ENCODE measurements around the gene AFMID. TPM values are rescaled to one million over a fixed set of nuclear protein-coding genes. Genes with fewer than 3 reads are reported as not detected.

The AFMID gene
- total and polyA plus RNA-seq, 2 of the 8 experiments (the other 6 are each of a cell fraction or from before 2014, with no cell fraction given) = 49.0 to 53.0 TPM

GRCh38 chr17:78144147-78144719, 42.9 kb upstream of the AFMID start:
- H4K5ac ChIP-seq (ENCODE audit: insufficient read length, low read depth, low read length) = no peak overlapping the region
- H3K56ac ChIP-seq (replicated peaks; ENCODE audit: insufficient read length, low read depth, low read length) = no peak overlapping the region
- no peaks in the 10 kb centered on the region for H3K79me2 ChIP-seq (ENCODE audit: control insufficient read depth in 1 of 2, insufficient read depth in 2 of 2, low read length in 2 of 2)
- no peaks in the 10 kb centered on the region for H3K36me3 ChIP-seq (ENCODE audit: control insufficient read depth in 2 of 4, insufficient read depth in 4 of 4, low read length in 3 of 4)
- no peaks in the 10 kb centered on the region for H3K9me3 ChIP-seq (ENCODE audit: insufficient read depth in 2 of 2, low read depth in 1 of 2, low read length in 1 of 2)
- H3K4me3 ChIP-seq (ENCODE audit: extremely low read depth in 1 of 4, insufficient read depth in 2 of 4, low read depth in 3 of 4, low read length in 4 of 4) = no peak overlapping the region
- H4K20me1 ChIP-seq (replicated peaks in 1 of 2; ENCODE audit: control insufficient read depth in 1 of 2, insufficient read depth in 2 of 2, low read length in 2 of 2) = peaks cover 0 to 2% of the 10 kb centered on the region in 2 experiments
- H2BK12ac ChIP-seq (ENCODE audit: low read depth, low read length) = 0 out of 2 replicates have a peak overlapping the region, but pooled peaks have one; percentile 17
- TF ChIP-seq ATF3 (IDR thresholded peaks at IDR 0.05; ENCODE audit: insufficient read depth, low read depth, low read length) = no peak
- no peak for TF ChIP-seq RAD21 (IDR thresholded peaks at IDR 0.05 in 1 of 2, conservative IDR thresholded peaks at IDR 0.05 in 1 of 2; ENCODE audit: low read depth in 2 of 2, low read length in 2 of 2)
- no peak for TF ChIP-seq GABPA (IDR thresholded peaks at IDR 0.05; ENCODE audit: borderline replicate concordance, insufficient read depth, low read length)
- no peak for TF ChIP-seq POLR2A (IDR thresholded peaks at IDR 0.05; ENCODE audit: control extremely low read depth in 1 of 2, low read depth in 2 of 2, low read length in 2 of 2)
- TF ChIP-seq FOSL1 (IDR thresholded peaks at IDR 0.05; ENCODE audit: insufficient read depth, low read depth, low read length) = no peak
- no peak for TF ChIP-seq ATF2 (IDR thresholded peaks at IDR 0.05; ENCODE audit: low read length)
- no peak for TF ChIP-seq ZNF274 (IDR thresholded peaks at IDR 0.05; ENCODE audit: borderline replicate concordance, extremely low read depth, low read length)
- no peak for TF ChIP-seq SP2 (IDR thresholded peaks at IDR 0.05; ENCODE audit: low read length)
- TF ChIP-seq SUZ12 (IDR thresholded peaks at IDR 0.05; ENCODE audit: low read length) = no peak
- no peak overlapping the region for H2BK15ac ChIP-seq (ENCODE audit: low read length)
- FAIRE-seq (no peak), DNase-seq (ENCODE audit: low read depth in 1 of 2, low spot score in 2 of 2) (no peak)
- POLR2A ChIA-PET (ENCODE audit: partially characterized antibody) = interaction anchor here (1.0 to 6.2 kb wide), 5 partner anchors 17 to 43 kb away, joined by 3 to 40 read pairs (median 5); partner anchors contain the start of genes AFMID, TK1 and TMC6
- peaks cover 2% of the 10 kb centered on the region; the same call in 1 of the 2 replicates for H3K23me2 ChIP-seq (ENCODE audit: low read depth, low read length)
- peak overlapping the region; percentile 60; the same call in 1 of the 2 replicates for H4K8ac ChIP-seq (ENCODE audit: extremely low read depth, insufficient read depth, low read length)
- no peak overlapping the region for H3K9ac ChIP-seq (replicated peaks in 1 of 4; ENCODE audit: extremely low read depth in 1 of 4, low read depth in 3 of 4, low read length in 3 of 4)
- 0 out of 7 replicates have a peak, but pooled peaks cover 0 to 2% (median 0%) of the 10 kb centered on the region in 4 experiments for H3K27me3 ChIP-seq (replicated peaks in 1 of 4; ENCODE audit: control insufficient read depth in 3 of 4, extremely low read depth in 1 of 4, insufficient read depth in 3 of 4, low read length in 3 of 4)
- no peak overlapping the region for H2AK5ac ChIP-seq (ENCODE audit: low read depth, low read length)
- H3K14ac ChIP-seq (ENCODE audit: insufficient read length) = no peak overlapping the region
- H3K4me2 ChIP-seq (ENCODE audit: insufficient read depth in 1 of 2, low read depth in 2 of 2, low read length in 2 of 2) = no peak overlapping the region
- no peak overlapping the region for H3K23ac ChIP-seq (ENCODE audit: insufficient read length)
- no peak overlapping the region for H2BK5ac ChIP-seq (ENCODE audit: low read depth, low read length)
- H3K4me1 ChIP-seq (replicated peaks in 1 of 4; ENCODE audit: control insufficient read depth in 3 of 4, insufficient read depth in 4 of 4, low read length in 3 of 4) = peaks cover 0 to 6% (median 5%) of the 10 kb centered on the region in 4 experiments; a peak in 3 of 7 replicates
- CTCF ChIA-PET (ENCODE audit: partially characterized antibody) = interaction anchor here (0.7 to 2.7 kb wide), 8 partner anchors 8 to 1295 kb away, joined by 3 to 19 read pairs (median 4); partner anchors contain the start of genes AFMID and TK1
- no peaks in the 10 kb centered on the region for H3K79me1 ChIP-seq (ENCODE audit: low read depth, low read length)
- H3K18ac ChIP-seq (ENCODE audit: extremely low read depth, low read length) = no peak overlapping the region
- no peak overlapping the region for H2AFZ ChIP-seq (ENCODE audit: low read length)
- H2BK120ac ChIP-seq (replicated peaks; ENCODE audit: low read depth, low read length) = no peak overlapping the region
- no peak overlapping the region for H2BK20ac ChIP-seq (ENCODE audit: low read length)
- WGBS, 2 experiments (ENCODE audit: extremely low coverage in 1 of 2, insufficient coverage in 1 of 2, insufficient read length in 1 of 2, insufficient replicate concordance in 2 of 2, low coverage in 1 of 2, low lambda C conversion rate in 2 of 2, missing lambda C conversion rate in 1 of 2) = 87% methylated on average over 11 of the region's 11 CpGs; no CpG with 5 or more reads in 1 of the 2 experiments
- H3K27ac ChIP-seq (ENCODE audit: low read depth, low read length) = no peak overlapping the region
- no peak overlapping the region for H3K4ac ChIP-seq (replicated peaks; ENCODE audit: insufficient read length, low read depth, low read length)
- no peak overlapping the region for H4K91ac ChIP-seq (replicated peaks; ENCODE audit: insufficient read length, low read length)

Measured in H1 (cell line).